K562 (cell line): Measurements from ENCODE around the gene CCDC9. TPM values are rescaled to one million over a fixed set of nuclear protein-coding genes. Genes with fewer than 3 reads are reported as not detected.
A peak's percentile ranks its signal among the peaks of the same experiment; 100 is the strongest.

Source experiments
- ARHGAP35 ChIP-seq: fragments of 450-650 bp; IDR thresholded peaks from 2 replicates; pipeline ENCODE4 v1.6.1; 2018; ENCODE audit not compliant: partially characterized antibody
- ARNT ChIP-seq, 2 experiments: fragments of 450-650 bp; IDR thresholded peaks; 2 replicates each; pipeline ENCODE4 v1.6.1; 2016; ENCODE audit warnings: mild to moderate bottlenecking in 1 of 2
- ATF1 ChIP-seq, 2 experiments: fragments of 450-650 bp in 1 of 2; IDR thresholded peaks; 2 replicates each; pipeline ENCODE4 v1.6.1; 2016; ENCODE audit warnings: missing compliant biosample characterization in 1 of 2, missing genetic modification characterization in 1 of 2
- CC2D1A ChIP-seq: fragments of 450-650 bp; IDR thresholded peaks from 2 replicates; pipeline ENCODE4 v1.6.1; 2017; ENCODE audit warnings: mild to moderate bottlenecking
- FOXA3 ChIP-seq, 2 experiments: fragments of 450-650 bp in 1 of 2; sonication (generic) in 1 of 2; formaldehyde crosslinking; IDR thresholded peaks in 1 of 2; conservative IDR thresholded peaks in 1 of 2; 2 replicates each; pipeline versions ENCODE4 v1.4.0 to v1.8.0; 2020 to 2022; ENCODE audit warnings: mild to moderate bottlenecking in 2 of 2, missing genetic modification reagents in 1 of 2
- FOXJ3 ChIP-seq: sonication (generic); formaldehyde crosslinking; IDR thresholded peaks from 2 replicates; pipeline ENCODE4 v1.4.0; 2020; ENCODE audit warnings: mild to moderate bottlenecking, missing genetic modification reagents
- HDGF ChIP-seq: fragments of 450-650 bp; IDR thresholded peaks from 2 replicates; pipeline ENCODE4 v1.6.1; 2016
- MCM5 ChIP-seq: fragments of 450-650 bp; IDR thresholded peaks from 2 replicates; pipeline ENCODE4 v1.6.1; 2016; ENCODE audit warnings: low read depth
- PHF21A ChIP-seq: fragments of 450-650 bp; IDR thresholded peaks from 2 replicates; pipeline ENCODE4 v1.6.1; 2017; ENCODE audit warnings: low read depth, borderline replicate concordance
- PHTF2 ChIP-seq: fragments of 250-450 bp; sonication (Bioruptor Pico); IDR thresholded peaks from 2 replicates; pipeline ENCODE4 v1.5.0; 2021; ENCODE audit warnings: mild to moderate bottlenecking
- STAG1 ChIP-seq: sonication (generic); formaldehyde crosslinking; IDR thresholded peaks from 2 replicates; pipeline ENCODE4 v1.5.0; 2020; ENCODE audit warnings: missing genetic modification reagents, borderline replicate concordance
- TAF7 ChIP-seq: fragments of 450-650 bp; IDR thresholded peaks from 2 replicates; pipeline ENCODE4 v1.6.1; 2016; ENCODE audit warnings: missing genetic modification characterization, missing compliant biosample characterization
- TAL1 ChIP-seq: fragments of 450-650 bp; IDR thresholded peaks from 2 replicates; pipeline ENCODE4 v1.6.1; 2016; ENCODE audit warnings: mild to moderate bottlenecking
- ZNF146 ChIP-seq: IDR thresholded peaks from one replicate; pipeline ENCODE4 v1.6.1; 2018; ENCODE audit warnings: missing compliant biosample characterization; ENCODE audit not compliant: unreplicated experiment
- ZNF212 ChIP-seq: fragments of 450-650 bp; formaldehyde crosslinking; IDR thresholded peaks from 2 replicates; pipeline ENCODE4 v1.4.0; 2020; ENCODE audit warnings: mild to moderate bottlenecking
- ZNF347 ChIP-seq: fragments of 450-650 bp; formaldehyde crosslinking; IDR thresholded peaks from 2 replicates; pipeline ENCODE4 v1.4.0; 2020; ENCODE audit warnings: low read depth, mild to moderate bottlenecking, moderate library complexity
- polyA plus RNA-seq, 8 experiments: library from polyadenylated mRNA; depleted of rRNA in 4 of 8; stranded (reverse) in 5 of 8; unstranded in 3 of 8; fragments of >200 nt; fragmentation: Nextera tagmentation in 2 of 8; fragmentation: Illumina TruSeq in 1 of 8; extraction: Ambion mirVana in 2 of 8; extraction: Trizol in 1 of 8; gene quantifications; 2 replicates each; pipeline versions ENCODE4 v1.2.1 to v1.2.3, GENCODE V29; 2011 to 2014; ENCODE audit warnings: inconsistent platforms in 1 of 8, missing spikeins in 1 of 8
- total RNA-seq, 7 experiments: library from RNA; depleted of rRNA in 6 of 7; stranded (reverse); fragments of >200 nt in 6 of 7; fragmentation: Illumina TruSeq in 2 of 7; extraction: Trizol in 2 of 7; gene quantifications; 2 replicates each; pipeline versions ENCODE4 v1.2.1 to v1.2.3, GENCODE V29; 2011 to 2021; ENCODE audit warnings: low replicate concordance in 1 of 7
- TF ChIP-seq, protein P1 (sequence below), 3 experiments: IDR thresholded peaks in 2 of 3; conservative IDR thresholded peaks in 1 of 3; 2 replicates each; pipeline ENCODE4 v1.5.1; 2011 to 2012; ENCODE audit warnings: low read length in 3 of 3, mild to moderate bottlenecking in 3 of 3, control low read depth in 2 of 3, improper control_type of control experiment in 1 of 3, inconsistent platforms in 1 of 3, low read depth in 1 of 3, mixed read lengths in 1 of 3, moderate library complexity in 1 of 3; ENCODE audit not compliant: insufficient read depth in 2 of 3
- TF ChIP-seq, protein P2 (sequence below): fragments of 250-450 bp; sonication (Bioruptor Pico); IDR thresholded peaks from 2 replicates; pipeline ENCODE4 v1.4.0; 2020; ENCODE audit warnings: mild to moderate bottlenecking, moderate library complexity
- TF ChIP-seq, protein P3 (sequence below): sonication (generic); formaldehyde crosslinking; IDR thresholded peaks from 2 replicates; pipeline ENCODE4 v1.8.1; 2023; ENCODE audit warnings: mild to moderate bottlenecking, missing genetic modification reagents
- TF ChIP-seq, protein P4 (sequence below): fragments of 450-650 bp; IDR thresholded peaks from 2 replicates; pipeline ENCODE4 v1.7.0; 2016; ENCODE audit warnings: borderline replicate concordance

CCDC9 gene
- total and polyA plus RNA-seq, 9 of the 15 experiments (the other 6 are each of a cell fraction or from before 2014, with no cell fraction given), result 0.23 to 38.6 (median 8.4) TPM

DNA sequence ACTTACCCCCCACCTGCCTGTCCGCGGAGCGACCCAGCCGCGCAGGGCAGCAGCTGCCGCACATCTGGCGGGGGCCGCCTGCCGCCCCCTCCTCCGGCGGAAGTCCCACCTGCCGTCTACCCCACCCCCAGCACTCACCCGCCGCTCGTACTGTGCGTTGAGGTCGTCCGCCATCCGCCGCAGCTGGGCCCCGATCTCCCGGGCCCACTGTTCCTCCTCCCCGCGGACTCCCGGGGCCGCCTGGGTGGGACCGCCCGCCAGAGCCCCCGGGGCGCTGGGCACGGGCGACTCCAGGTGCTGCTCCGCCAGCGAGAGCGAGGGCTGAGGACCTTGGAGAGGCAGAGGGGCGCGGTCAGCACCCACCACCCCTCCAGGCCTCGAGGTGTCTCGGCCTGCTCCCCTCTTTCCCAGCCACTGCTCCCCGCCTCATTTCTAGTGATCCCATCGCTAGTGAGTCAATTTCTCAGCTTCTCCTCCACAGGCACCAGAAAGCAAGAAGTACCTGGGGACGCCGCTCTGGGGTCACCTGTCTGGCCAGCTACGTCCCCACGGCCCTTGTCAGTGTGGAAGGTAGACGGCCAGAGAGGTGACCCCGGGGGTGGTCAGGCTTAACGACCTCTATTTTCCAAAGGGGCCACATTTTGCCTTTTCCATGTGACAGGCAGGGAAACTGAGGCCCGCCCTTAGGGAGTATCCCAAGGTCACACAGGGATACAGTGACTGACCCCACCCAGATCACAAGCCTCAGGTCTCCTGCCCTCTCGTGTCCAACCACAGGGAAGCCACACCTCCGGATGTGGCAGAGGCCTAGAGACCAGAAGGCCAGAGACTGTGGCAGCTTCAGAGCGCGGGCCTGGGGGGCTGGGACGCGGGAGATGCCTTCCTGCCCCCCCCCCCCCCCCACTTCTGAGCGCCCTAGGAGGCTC, 29.6 kb upstream of the CCDC9 start (continued):
- TF ChIP-seq PHTF2 (CRISPR knock-in tag) (no peak), ZNF347 (CRISPR knock-in tag) (no peak), ARNT (IDR thresholded peaks at IDR 0.05) (no peak; a peak in 1 of 4 replicates), ARHGAP35 (no peak), STAG1 (CRISPR knock-in tag) (0 out of 2 replicates have a peak, but pooled peaks have one; percentile 11), TAL1 (no peak), TAF7 (tag) (no peak; the same call in 1 of the 2 replicates), CC2D1A (no peak), FOXJ3 (CRISPR knock-in tag) (no peak), ATF1 (CRISPR knock-in tag; IDR thresholded peaks at IDR 0.05) (no peak), ATF1 (tag; IDR thresholded peaks at IDR 0.05) (peak; percentile 18), FOXA3 (CRISPR knock-in tag; conservative IDR thresholded peaks at IDR 0.05 in 1 of 2, IDR thresholded peaks at IDR 0.05 in 1 of 2) (peak in 1 of 2 experiments; percentile 73; a peak in 2 of 4 replicates), ZNF146 (CRISPR knock-in tag) (no peak), ZNF212 (CRISPR knock-in tag) (no peak; the same call in 1 of the 2 replicates), PHF21A (no peak), HDGF (no peak), MCM5 (no peak)
- TF ChIP-seq, protein P1, sequence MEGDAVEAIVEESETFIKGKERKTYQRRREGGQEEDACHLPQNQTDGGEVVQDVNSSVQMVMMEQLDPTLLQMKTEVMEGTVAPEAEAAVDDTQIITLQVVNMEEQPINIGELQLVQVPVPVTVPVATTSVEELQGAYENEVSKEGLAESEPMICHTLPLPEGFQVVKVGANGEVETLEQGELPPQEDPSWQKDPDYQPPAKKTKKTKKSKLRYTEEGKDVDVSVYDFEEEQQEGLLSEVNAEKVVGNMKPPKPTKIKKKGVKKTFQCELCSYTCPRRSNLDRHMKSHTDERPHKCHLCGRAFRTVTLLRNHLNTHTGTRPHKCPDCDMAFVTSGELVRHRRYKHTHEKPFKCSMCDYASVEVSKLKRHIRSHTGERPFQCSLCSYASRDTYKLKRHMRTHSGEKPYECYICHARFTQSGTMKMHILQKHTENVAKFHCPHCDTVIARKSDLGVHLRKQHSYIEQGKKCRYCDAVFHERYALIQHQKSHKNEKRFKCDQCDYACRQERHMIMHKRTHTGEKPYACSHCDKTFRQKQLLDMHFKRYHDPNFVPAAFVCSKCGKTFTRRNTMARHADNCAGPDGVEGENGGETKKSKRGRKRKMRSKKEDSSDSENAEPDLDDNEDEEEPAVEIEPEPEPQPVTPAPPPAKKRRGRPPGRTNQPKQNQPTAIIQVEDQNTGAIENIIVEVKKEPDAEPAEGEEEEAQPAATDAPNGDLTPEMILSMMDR (IDR thresholded peaks at IDR 0.05 in 2 of 3, conservative IDR thresholded peaks at IDR 0.05 in 1 of 3; ENCODE audit: insufficient read depth in 2 of 3, low read depth in 1 of 3, low read length in 3 of 3), result peak in 2 of 3 experiments; percentile 17; a peak in 2 of 6 replicates
- TF ChIP-seq, protein P2, sequence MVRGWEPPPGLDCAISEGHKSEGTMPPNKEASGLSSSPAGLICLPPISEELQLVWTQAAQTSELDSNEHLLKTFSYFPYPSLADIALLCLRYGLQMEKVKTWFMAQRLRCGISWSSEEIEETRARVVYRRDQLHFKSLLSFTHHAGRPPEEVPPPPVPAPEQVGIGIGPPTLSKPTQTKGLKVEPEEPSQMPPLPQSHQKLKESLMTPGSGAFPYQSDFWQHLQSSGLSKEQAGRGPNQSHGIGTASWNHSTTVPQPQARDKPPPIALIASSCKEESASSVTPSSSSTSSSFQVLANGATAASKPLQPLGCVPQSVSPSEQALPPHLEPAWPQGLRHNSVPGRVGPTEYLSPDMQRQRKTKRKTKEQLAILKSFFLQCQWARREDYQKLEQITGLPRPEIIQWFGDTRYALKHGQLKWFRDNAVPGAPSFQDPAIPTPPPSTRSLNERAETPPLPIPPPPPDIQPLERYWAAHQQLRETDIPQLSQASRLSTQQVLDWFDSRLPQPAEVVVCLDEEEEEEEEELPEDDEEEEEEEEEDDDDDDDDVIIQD (CRISPR knock-in tag), result no peak
- TF ChIP-seq, protein P3, sequence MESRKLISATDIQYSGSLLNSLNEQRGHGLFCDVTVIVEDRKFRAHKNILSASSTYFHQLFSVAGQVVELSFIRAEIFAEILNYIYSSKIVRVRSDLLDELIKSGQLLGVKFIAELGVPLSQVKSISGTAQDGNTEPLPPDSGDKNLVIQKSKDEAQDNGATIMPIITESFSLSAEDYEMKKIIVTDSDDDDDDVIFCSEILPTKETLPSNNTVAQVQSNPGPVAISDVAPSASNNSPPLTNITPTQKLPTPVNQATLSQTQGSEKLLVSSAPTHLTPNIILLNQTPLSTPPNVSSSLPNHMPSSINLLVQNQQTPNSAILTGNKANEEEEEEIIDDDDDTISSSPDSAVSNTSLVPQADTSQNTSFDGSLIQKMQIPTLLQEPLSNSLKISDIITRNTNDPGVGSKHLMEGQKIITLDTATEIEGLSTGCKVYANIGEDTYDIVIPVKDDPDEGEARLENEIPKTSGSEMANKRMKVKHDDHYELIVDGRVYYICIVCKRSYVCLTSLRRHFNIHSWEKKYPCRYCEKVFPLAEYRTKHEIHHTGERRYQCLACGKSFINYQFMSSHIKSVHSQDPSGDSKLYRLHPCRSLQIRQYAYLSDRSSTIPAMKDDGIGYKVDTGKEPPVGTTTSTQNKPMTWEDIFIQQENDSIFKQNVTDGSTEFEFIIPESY (CRISPR knock-in tag), result no peak; the same call in 1 of the 2 replicates
- TF ChIP-seq, protein P4, sequence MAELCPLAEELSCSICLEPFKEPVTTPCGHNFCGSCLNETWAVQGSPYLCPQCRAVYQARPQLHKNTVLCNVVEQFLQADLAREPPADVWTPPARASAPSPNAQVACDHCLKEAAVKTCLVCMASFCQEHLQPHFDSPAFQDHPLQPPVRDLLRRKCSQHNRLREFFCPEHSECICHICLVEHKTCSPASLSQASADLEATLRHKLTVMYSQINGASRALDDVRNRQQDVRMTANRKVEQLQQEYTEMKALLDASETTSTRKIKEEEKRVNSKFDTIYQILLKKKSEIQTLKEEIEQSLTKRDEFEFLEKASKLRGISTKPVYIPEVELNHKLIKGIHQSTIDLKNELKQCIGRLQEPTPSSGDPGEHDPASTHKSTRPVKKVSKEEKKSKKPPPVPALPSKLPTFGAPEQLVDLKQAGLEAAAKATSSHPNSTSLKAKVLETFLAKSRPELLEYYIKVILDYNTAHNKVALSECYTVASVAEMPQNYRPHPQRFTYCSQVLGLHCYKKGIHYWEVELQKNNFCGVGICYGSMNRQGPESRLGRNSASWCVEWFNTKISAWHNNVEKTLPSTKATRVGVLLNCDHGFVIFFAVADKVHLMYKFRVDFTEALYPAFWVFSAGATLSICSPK, result no peak
